Testis (tissue), 3 donors: ENCODE results near the gene KCP. TPM values are rescaled to one million over a fixed set of nuclear protein-coding genes. Genes with fewer than 3 reads are reported as not detected.

Experiments
- DNase-seq: peaks from one replicate; pipeline ENCODE4 v3.0.0-alpha.2; 2019
- H3K27ac ChIP-seq, 2 donors: fragments of 200-600 bp; sonication (generic); one replicate each; pipeline ENCODE4 v1.5.1; 2019
- H3K27me3 ChIP-seq: fragments of 200-600 bp; sonication (generic); one replicate; pipeline ENCODE4 v1.5.1; 2019
- H3K36me3 ChIP-seq: fragments of 200-600 bp; sonication (generic); one replicate; pipeline ENCODE4 v1.5.1; 2017; ENCODE audit warnings: low read depth; ENCODE audit errors: missing control alignments
- H3K4me1 ChIP-seq: fragments of 200-600 bp; sonication (generic); one replicate; pipeline ENCODE4 v1.5.1; 2019
- H3K4me3 ChIP-seq, 2 donors: fragments of 200-600 bp; sonication (generic); one replicate each; pipeline ENCODE4 v1.5.1; 2017 to 2019
- H3K9me3 ChIP-seq: fragments of 200-600 bp; sonication (generic); one replicate; pipeline ENCODE4 v1.5.1; 2017
- POLR2A ChIP-seq: fragments of 450-650 bp; IDR thresholded peaks from one replicate; pipeline ENCODE4 v1.6.1; 2017; ENCODE audit warnings: antibody characterized with exemption, mild to moderate bottlenecking, moderate library complexity
- WGBS, 2 donors: methylation state at CpG; one replicate each; pipeline ENCODE4 v1.1.5; 2018; 5-methylcytosine and 5-hydroxymethylcytosine counted together
- intact Hi-C: fragments of 100-400 bp; cut with DNase I; formaldehyde crosslinking; loops from one replicate; pipeline ENCODE4 v1.15.1; 2023; ENCODE audit warnings: low total_unique reads
- polyA plus RNA-seq: library from polyadenylated mRNA; stranded (reverse); fragments of 350-450 nt; fragmentation: Illumina TruSeq; extraction: RNeasy Lipid Tissue Mini Kit (QIAGEN cat#74804); gene quantifications from one replicate; pipeline ENCODE4 v1.2.3, GENCODE V29; 2014; ENCODE audit warnings: low read depth, low replicate concordance; ENCODE audit not compliant: insufficient read depth
- total RNA-seq, 2 donors: library from RNA; depleted of rRNA; stranded (reverse); fragments of >200 nt; gene quantifications; one replicate each; pipeline ENCODE4 v1.2.3, GENCODE V29; 2016
- TF ChIP-seq, protein P1 (sequence below), 3 experiments: fragments of 450-650 bp in 2 of 3; fragments of 200-600 bp in 1 of 3; sonication (generic) in 1 of 3; IDR thresholded peaks; one replicate each; pipeline ENCODE4 v1.5.1; 2016 to 2019; ENCODE audit warnings: antibody characterized with exemption in 3 of 3, mild to moderate bottlenecking in 2 of 3, moderate library complexity in 1 of 3

The KCP gene
- total and polyA plus RNA-seq, 3 donors from 2014 or later = 0.68 to 1.4 (median 1.2) TPM

- DNase-seq = no peak
- Histone ChIP-seq H3K4me1 (no peaks in the 10 kb centered on the region), H3K27me3 (no peaks in the 10 kb centered on the region), H3K9me3 (no peaks in the 10 kb centered on the region), H3K36me3 (no peaks in the 10 kb centered on the region), H3K4me3 (no peak overlapping the region), H3K27ac (no peak overlapping the region)
- WGBS, 2 donors = 90 to 92% methylated on average over 5 to 27 of the region's 28 CpGs
- TF ChIP-seq POLR2A = no peak
- TF ChIP-seq, protein P1, sequence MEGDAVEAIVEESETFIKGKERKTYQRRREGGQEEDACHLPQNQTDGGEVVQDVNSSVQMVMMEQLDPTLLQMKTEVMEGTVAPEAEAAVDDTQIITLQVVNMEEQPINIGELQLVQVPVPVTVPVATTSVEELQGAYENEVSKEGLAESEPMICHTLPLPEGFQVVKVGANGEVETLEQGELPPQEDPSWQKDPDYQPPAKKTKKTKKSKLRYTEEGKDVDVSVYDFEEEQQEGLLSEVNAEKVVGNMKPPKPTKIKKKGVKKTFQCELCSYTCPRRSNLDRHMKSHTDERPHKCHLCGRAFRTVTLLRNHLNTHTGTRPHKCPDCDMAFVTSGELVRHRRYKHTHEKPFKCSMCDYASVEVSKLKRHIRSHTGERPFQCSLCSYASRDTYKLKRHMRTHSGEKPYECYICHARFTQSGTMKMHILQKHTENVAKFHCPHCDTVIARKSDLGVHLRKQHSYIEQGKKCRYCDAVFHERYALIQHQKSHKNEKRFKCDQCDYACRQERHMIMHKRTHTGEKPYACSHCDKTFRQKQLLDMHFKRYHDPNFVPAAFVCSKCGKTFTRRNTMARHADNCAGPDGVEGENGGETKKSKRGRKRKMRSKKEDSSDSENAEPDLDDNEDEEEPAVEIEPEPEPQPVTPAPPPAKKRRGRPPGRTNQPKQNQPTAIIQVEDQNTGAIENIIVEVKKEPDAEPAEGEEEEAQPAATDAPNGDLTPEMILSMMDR (IDR thresholded peaks at IDR 0.05) = no peak
- intact Hi-C loops = no loop called here
Measured at GRCh38 chr7:128852537-128853254, 57.8 kb downstream of the KCP start.

- no peak for DNase-seq
- H3K9me3 ChIP-seq = no peaks in the 10 kb centered on the region
- H3K36me3 ChIP-seq = no peaks in the 10 kb centered on the region
- no peaks in the 10 kb centered on the region for H3K27me3 ChIP-seq
- H3K27ac ChIP-seq = no peak overlapping the region
- H3K4me3 ChIP-seq = no peak overlapping the region
- WGBS, 2 donors = 96 to 97% methylated on average over 6 to 18 of the region's 18 CpGs
- TF ChIP-seq, protein P1 (IDR thresholded peaks at IDR 0.05) = no peak
- no peak for TF ChIP-seq POLR2A
- intact Hi-C loops = no loop called here
- no peaks in the 10 kb centered on the region for H3K4me1 ChIP-seq
Measured at GRCh38 chr7:128849804-128850490, 60.6 kb downstream of the KCP start.

DNA sequence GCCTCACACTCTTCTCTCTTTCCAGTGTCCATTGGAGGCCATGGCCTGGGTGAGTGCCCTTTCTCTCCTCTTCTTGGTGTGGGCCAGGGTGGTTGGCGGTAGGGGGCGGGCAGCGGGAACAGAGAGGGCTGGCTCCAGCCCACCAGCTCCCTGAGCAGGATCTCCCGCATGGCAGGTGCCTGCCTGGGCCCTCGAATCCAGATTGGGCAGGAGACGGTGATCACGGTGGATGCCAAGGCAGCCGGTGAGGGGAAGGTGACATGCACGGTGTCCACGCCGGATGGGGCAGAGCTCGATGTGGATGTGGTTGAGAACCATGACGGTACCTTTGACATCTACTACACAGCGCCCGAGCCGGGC is 61.4 kb downstream of the KCP start:
- DNase-seq = no peak
- intact Hi-C loops = no loop called here
- Histone ChIP-seq H3K4me1 (no peaks in the 10 kb centered on the region), H3K27me3 (no peaks in the 10 kb centered on the region), H3K27ac (no peak overlapping the region), H3K36me3 (no peaks in the 10 kb centered on the region), H3K4me3 (no peak overlapping the region), H3K9me3 (no peaks in the 10 kb centered on the region)
- TF ChIP-seq, protein P1 (IDR thresholded peaks at IDR 0.05) = no peak
- no peak for TF ChIP-seq POLR2A
- 95 to 98% methylated on average over 13 to 16 of the region's 16 CpGs for WGBS, 2 donors

DNA sequence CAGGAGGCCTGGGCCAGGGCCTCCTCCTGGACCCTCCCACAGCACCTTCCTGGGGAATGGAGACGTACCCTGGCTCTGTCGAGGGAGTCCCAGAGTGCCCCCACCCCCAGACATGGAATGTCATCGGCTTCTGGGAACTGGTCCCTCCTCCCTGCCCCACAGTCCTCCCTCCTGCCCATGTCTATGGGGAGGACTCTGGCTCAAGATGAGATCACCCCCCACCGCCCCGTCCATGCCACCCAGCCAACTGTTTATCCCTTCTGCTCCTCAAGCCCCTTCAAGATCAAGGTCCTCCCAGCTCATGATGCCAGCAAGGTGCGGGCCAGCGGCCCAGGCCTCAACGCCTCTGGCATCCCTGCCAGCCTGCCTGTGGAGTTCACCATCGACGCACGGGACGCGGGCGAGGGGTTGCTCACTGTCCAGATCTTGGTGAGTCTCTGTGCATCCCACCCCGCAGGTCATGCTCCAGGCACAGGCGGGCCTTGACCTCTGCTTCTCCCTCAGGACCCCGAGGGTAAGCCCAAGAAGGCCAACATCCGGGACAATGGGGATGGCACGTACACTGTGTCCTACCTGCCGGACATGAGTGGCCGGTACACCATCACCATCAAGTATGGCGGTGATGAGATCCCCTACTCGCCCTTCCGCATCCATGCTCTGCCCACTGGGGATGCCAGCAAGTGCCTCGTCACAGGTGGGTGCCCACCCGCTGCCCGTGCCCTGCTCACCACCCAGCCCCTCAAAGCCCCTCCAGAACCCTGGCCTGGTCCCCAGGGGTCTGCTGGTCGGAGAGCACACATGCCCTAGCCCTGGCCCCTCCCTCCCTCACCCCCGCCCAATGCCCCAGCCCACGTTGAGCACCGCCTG is 62.0 kb downstream of the KCP start:
- H3K27me3 ChIP-seq = no peaks in the 10 kb centered on the region
- H3K36me3 ChIP-seq = no peaks in the 10 kb centered on the region
- H3K9me3 ChIP-seq = no peaks in the 10 kb centered on the region
- intact Hi-C loops = no loop called here
- DNase-seq = no peak
- no peaks in the 10 kb centered on the region for H3K4me1 ChIP-seq
- H3K4me3 ChIP-seq = no peak overlapping the region
- 93 to 95% methylated on average over 10 to 31 of the region's 31 CpGs for WGBS, 2 donors
- H3K27ac ChIP-seq = no peak overlapping the region
- TF ChIP-seq, protein P1 (IDR thresholded peaks at IDR 0.05) = no peak
- no peak for TF ChIP-seq POLR2A
